ENCODE measurements around the gene COX20.

DNA sequence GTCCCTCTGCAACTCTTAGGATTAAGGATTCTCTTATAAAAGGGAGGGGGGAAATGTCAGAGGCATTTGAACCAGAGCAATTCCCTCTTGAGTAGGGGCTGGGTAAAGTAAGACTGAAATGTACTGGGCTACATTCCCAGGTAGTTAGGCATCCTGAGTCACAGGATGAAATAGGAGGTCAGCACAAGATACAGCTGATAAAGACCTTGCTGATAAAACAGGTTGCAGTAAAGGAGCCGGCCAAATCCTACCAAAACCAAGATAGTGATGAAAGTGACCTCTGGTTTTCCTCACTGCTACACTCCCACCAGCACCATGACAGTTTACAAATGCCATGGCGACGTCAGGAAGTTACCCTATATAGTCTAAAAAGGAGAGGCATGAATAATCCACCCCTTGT is 14.3 kb upstream of the COX20 start:
- TF ChIP-seq, protein P1, sequence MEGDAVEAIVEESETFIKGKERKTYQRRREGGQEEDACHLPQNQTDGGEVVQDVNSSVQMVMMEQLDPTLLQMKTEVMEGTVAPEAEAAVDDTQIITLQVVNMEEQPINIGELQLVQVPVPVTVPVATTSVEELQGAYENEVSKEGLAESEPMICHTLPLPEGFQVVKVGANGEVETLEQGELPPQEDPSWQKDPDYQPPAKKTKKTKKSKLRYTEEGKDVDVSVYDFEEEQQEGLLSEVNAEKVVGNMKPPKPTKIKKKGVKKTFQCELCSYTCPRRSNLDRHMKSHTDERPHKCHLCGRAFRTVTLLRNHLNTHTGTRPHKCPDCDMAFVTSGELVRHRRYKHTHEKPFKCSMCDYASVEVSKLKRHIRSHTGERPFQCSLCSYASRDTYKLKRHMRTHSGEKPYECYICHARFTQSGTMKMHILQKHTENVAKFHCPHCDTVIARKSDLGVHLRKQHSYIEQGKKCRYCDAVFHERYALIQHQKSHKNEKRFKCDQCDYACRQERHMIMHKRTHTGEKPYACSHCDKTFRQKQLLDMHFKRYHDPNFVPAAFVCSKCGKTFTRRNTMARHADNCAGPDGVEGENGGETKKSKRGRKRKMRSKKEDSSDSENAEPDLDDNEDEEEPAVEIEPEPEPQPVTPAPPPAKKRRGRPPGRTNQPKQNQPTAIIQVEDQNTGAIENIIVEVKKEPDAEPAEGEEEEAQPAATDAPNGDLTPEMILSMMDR (IDR thresholded peaks at IDR 0.05) = no peak
- no peak for TF ChIP-seq POLR2A (IDR thresholded peaks at IDR 0.05)
